WTC11 (cell line): ENCODE results near the gene POP4. TPM values are rescaled to one million over a fixed set of nuclear protein-coding genes. Genes with fewer than 3 reads are reported as not detected.

Experiments
- ATAC-seq: fragments of 200-7000 bp; cut with Tn5 transposase; 2 replicates; pipeline ENCODE4 v1.10.0; 2021; ENCODE audit warnings: mild to moderate bottlenecking, moderate library complexity
- CTCF ChIA-PET: fragments of 300-600 bp; sonication (Branson Sonifier 250); formaldehyde crosslinking; loops from one replicate; lab custom pipeline; 2021; ENCODE audit warnings: antibody characterized with exemption; lab: Charles Lee
- POLR2A ChIA-PET: fragments of 350-600 bp; sonication (Branson Sonifier 250); formaldehyde crosslinking; loops from one replicate; lab custom pipeline; 2021; ENCODE audit warnings: antibody characterized with exemption; lab: Charles Lee
- DNase-seq: peaks from one replicate; pipeline ENCODE4 v3.0.0; 2021; ENCODE audit warnings: low spot score
- H3K27ac Mint-ChIP-seq: 2 replicates; pipeline ENCODE4 v1.8.0; 2021; ENCODE audit warnings: mixed read lengths
- H3K27me3 Mint-ChIP-seq: 2 replicates; pipeline ENCODE4 v1.8.0; 2021; ENCODE audit warnings: low read depth, mild to moderate bottlenecking, moderate library complexity, mixed read lengths
- H3K36me3 Mint-ChIP-seq: 2 replicates; pipeline ENCODE4 v1.8.0; 2021; ENCODE audit warnings: mixed read lengths
- H3K4me1 Mint-ChIP-seq: 2 replicates; pipeline ENCODE4 v1.8.0; 2022; ENCODE audit warnings: mixed read lengths
- H3K4me3 Mint-ChIP-seq: 2 replicates; pipeline ENCODE4 v1.8.0; 2021; ENCODE audit warnings: mild to moderate bottlenecking, moderate library complexity, mixed read lengths
- H3K9me3 Mint-ChIP-seq: 2 replicates; pipeline ENCODE4 v1.8.0; 2021; ENCODE audit warnings: mixed read lengths
- E2F5 ChIP-seq: sonication (generic); formaldehyde crosslinking; IDR thresholded peaks from 2 replicates; pipeline ENCODE4 v1.8.1; 2022; ENCODE audit warnings: mild to moderate bottlenecking, moderate library complexity, missing genetic modification reagents
- ESRRA ChIP-seq: sonication (generic); formaldehyde crosslinking; IDR thresholded peaks from 2 replicates; pipeline ENCODE4 v1.8.1; 2022; ENCODE audit warnings: mild to moderate bottlenecking, missing genetic modification reagents, borderline replicate concordance
- FOXP1 ChIP-seq: sonication (generic); formaldehyde crosslinking; IDR thresholded peaks from 2 replicates; pipeline ENCODE4 v1.8.0; 2022; ENCODE audit warnings: missing genetic modification reagents, mild to moderate bottlenecking, moderate library complexity, borderline replicate concordance
- FOXP4 ChIP-seq: sonication (generic); formaldehyde crosslinking; IDR thresholded peaks from 2 replicates; pipeline ENCODE4 v1.8.0; 2022; ENCODE audit warnings: mild to moderate bottlenecking, missing genetic modification reagents
- GRHL2 ChIP-seq: fragments of 250-450 bp; sonication (Bioruptor Pico); IDR thresholded peaks from 2 replicates; pipeline ENCODE4 v1.8.0; 2022; ENCODE audit warnings: mild to moderate bottlenecking, moderate library complexity; ENCODE audit not compliant: insufficient replicate concordance, severe bottlenecking
- GTF2I ChIP-seq: fragments of 250-450 bp; sonication (Bioruptor Pico); conservative IDR thresholded peaks from 2 replicates; pipeline ENCODE4 v1.4.0; 2021; ENCODE audit warnings: mild to moderate bottlenecking
- HMGXB4 ChIP-seq: sonication (generic); formaldehyde crosslinking; IDR thresholded peaks from 2 replicates; pipeline ENCODE4 v1.8.1; 2023; ENCODE audit warnings: mild to moderate bottlenecking, moderate library complexity, missing genetic modification reagents
- MYBL2 ChIP-seq: sonication (generic); formaldehyde crosslinking; IDR thresholded peaks from 2 replicates; pipeline ENCODE4 v1.8.1; 2023; ENCODE audit warnings: mild to moderate bottlenecking, moderate library complexity, missing genetic modification reagents
- NFATC4 ChIP-seq: fragments of 250-450 bp; sonication (Bioruptor Pico); IDR thresholded peaks from 2 replicates; pipeline ENCODE4 v1.9.0; 2021; ENCODE audit warnings: mild to moderate bottlenecking
- PRDM15 ChIP-seq: sonication (generic); formaldehyde crosslinking; IDR thresholded peaks from 2 replicates; pipeline ENCODE4 v1.8.0; 2022; ENCODE audit warnings: missing genetic modification reagents
- ZMAT4 ChIP-seq: fragments of 250-450 bp; sonication (Bioruptor Pico); IDR thresholded peaks from 2 replicates; pipeline ENCODE4 v1.9.0; 2021; ENCODE audit warnings: mild to moderate bottlenecking
- ZNF219 ChIP-seq: sonication (generic); formaldehyde crosslinking; IDR thresholded peaks from 2 replicates; pipeline ENCODE4 v1.8.0; 2023; ENCODE audit warnings: missing genetic modification reagents, mild to moderate bottlenecking, borderline replicate concordance
- ZNF281 ChIP-seq: sonication (generic); formaldehyde crosslinking; IDR thresholded peaks from 2 replicates; pipeline ENCODE4 v1.8.0; 2023; ENCODE audit warnings: mild to moderate bottlenecking, missing genetic modification reagents
- total RNA-seq: library from RNA; stranded (reverse); gene quantifications from 3 replicates; pipeline ENCODE4 v1.2.3, GENCODE V29; 2021
- TF ChIP-seq, protein P1 (sequence below): sonication (generic); formaldehyde crosslinking; IDR thresholded peaks from 2 replicates; pipeline ENCODE4 v1.8.0; 2022; ENCODE audit warnings: mild to moderate bottlenecking, missing genetic modification reagents

Gene POP4
- total RNA-seq, 1 experiment from 2014 or later: 46.7 TPM

- H3K9me3 Mint-ChIP-seq: peaks cover 14% of the 10 kb centered on the region
- ATAC-seq (no peak), DNase-seq (no peak)
- H3K4me1 Mint-ChIP-seq: peaks cover 15% of the 10 kb centered on the region
- ChIA-PET POLR2A (no interaction called here), CTCF (interaction anchor here (1.3 kb wide), 1 partner anchor 19 kb away, joined by 4 read pairs; no protein-coding TSS in a partner anchor)
- no peak overlapping the region for H3K27ac Mint-ChIP-seq
- TF ChIP-seq FOXP1 (no peak), MYBL2 (CRISPR knock-in tag) (no peak), FOXP4 (no peak), ZMAT4 (CRISPR knock-in tag) (no peak), HMGXB4 (CRISPR knock-in tag) (no peak), E2F5 (CRISPR knock-in tag) (no peak), PRDM15 (CRISPR knock-in tag) (no peak), ZNF281 (CRISPR knock-in tag) (no peak), ZNF219 (CRISPR knock-in tag) (no peak), ESRRA (CRISPR knock-in tag) (no peak), GRHL2 (CRISPR knock-in tag) (no peak), GTF2I (CRISPR knock-in tag) (no peak), NFATC4 (CRISPR knock-in tag) (no peak)
- TF ChIP-seq, protein P1, sequence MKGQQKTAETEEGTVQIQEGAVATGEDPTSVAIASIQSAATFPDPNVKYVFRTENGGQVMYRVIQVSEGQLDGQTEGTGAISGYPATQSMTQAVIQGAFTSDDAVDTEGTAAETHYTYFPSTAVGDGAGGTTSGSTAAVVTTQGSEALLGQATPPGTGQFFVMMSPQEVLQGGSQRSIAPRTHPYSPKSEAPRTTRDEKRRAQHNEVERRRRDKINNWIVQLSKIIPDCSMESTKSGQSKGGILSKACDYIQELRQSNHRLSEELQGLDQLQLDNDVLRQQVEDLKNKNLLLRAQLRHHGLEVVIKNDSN (CRISPR knock-in tag): no peak
- peaks cover 41% of the 10 kb centered on the region for H3K27me3 Mint-ChIP-seq
- H3K4me3 Mint-ChIP-seq: no peak overlapping the region
- no peaks in the 10 kb centered on the region for H3K36me3 Mint-ChIP-seq
Observed at GRCh38 chr19:29591670-29592069, 14.4 kb upstream of the POP4 start.
